ENCODE results near the gene SLC39A9. TPM values are rescaled to one million over a fixed set of nuclear protein-coding genes. Genes with fewer than 3 reads are reported as not detected.

The SLC39A9 gene
- total and polyA plus RNA-seq, 2 of the 13 experiments (the other 11 are each of a cell fraction or from before 2014, with no cell fraction given) = 46.6 to 69.5 TPM

GRCh38 chr14:69471436-69471835, 72.9 kb downstream of the SLC39A9 start:
- intact Hi-C loops (cut with micrococcal nuclease; ENCODE audit: unreplicated experiment) (no loop called here), in situ Hi-C loops (cut with HindIII; ENCODE audit: extremely low pct_ligation_motif_present, low pct_unique_long_range_greater_than_20kb) (no loop called here)
- FAIRE-seq (no peak), ATAC-seq (no peak), DNase-seq (ENCODE audit: low spot score) (no peak)
- CTCF ChIA-PET (ENCODE audit: low intra/inter-chr PET ratio, low total read pairs) = no interaction called here
- Histone ChIP-seq H3K36me3 (replicated peaks in 1 of 2; ENCODE audit: control insufficient read depth in 1 of 2, insufficient read depth in 2 of 2, low read length in 2 of 2) (no peaks in the 10 kb centered on the region), H4K20me1 (ENCODE audit: insufficient read depth, low read length) (no peaks in the 10 kb centered on the region), H3K27ac (ENCODE audit: extremely low read length, insufficient read depth, low read length) (no peak overlapping the region), H3K4me3 (replicated peaks in 1 of 3; ENCODE audit: insufficient read depth in 1 of 3, low read depth in 2 of 3, low read length in 3 of 3) (no peak overlapping the region), H3K27me3 (ENCODE audit: control insufficient read depth in 1 of 2, insufficient read depth in 2 of 2, low read length in 2 of 2) (no peaks in the 10 kb centered on the region), H2AFZ (ENCODE audit: low read length) (no peak overlapping the region), H3K9me3 (ENCODE audit: low read length) (no peaks in the 10 kb centered on the region), H3K4me1 (ENCODE audit: insufficient read depth, low read length) (no peaks in the 10 kb centered on the region), H3K79me2 (ENCODE audit: insufficient read depth, low read length) (no peaks in the 10 kb centered on the region), H3K4me2 (ENCODE audit: low read depth, low read length) (no peak overlapping the region), H3K9ac (ENCODE audit: insufficient read depth, low read depth, low read length) (no peak overlapping the region)
- TF ChIP-seq, protein P1, sequence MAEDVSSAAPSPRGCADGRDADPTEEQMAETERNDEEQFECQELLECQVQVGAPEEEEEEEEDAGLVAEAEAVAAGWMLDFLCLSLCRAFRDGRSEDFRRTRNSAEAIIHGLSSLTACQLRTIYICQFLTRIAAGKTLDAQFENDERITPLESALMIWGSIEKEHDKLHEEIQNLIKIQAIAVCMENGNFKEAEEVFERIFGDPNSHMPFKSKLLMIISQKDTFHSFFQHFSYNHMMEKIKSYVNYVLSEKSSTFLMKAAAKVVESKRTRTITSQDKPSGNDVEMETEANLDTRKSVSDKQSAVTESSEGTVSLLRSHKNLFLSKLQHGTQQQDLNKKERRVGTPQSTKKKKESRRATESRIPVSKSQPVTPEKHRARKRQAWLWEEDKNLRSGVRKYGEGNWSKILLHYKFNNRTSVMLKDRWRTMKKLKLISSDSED (CRISPR knock-in tag; IDR thresholded peaks at IDR 0.05) = no peak
- TF ChIP-seq ZSCAN30 (CRISPR knock-in tag; IDR thresholded peaks at IDR 0.05) (no peak), NRL (CRISPR knock-in tag; IDR thresholded peaks at IDR 0.05; ENCODE audit: borderline replicate concordance) (no peak), SALL1 (CRISPR knock-in tag; IDR thresholded peaks at IDR 0.05) (no peak), SIX4 (CRISPR knock-in tag; IDR thresholded peaks at IDR 0.05) (no peak), KDM6A (CRISPR knock-in tag; IDR thresholded peaks at IDR 0.05; ENCODE audit: low read depth) (no peak), SIN3A (IDR thresholded peaks at IDR 0.05; ENCODE audit: borderline replicate concordance, low read depth, low read length) (no peak), ZNF24 (IDR thresholded peaks at IDR 0.05) (no peak), JUNB (CRISPR knock-in tag; IDR thresholded peaks at IDR 0.05; ENCODE audit: borderline replicate concordance) (no peak), TRAFD1 (CRISPR knock-in tag; IDR thresholded peaks at IDR 0.05; ENCODE audit: borderline replicate concordance) (no peak), ZNF3 (CRISPR knock-in tag; IDR thresholded peaks at IDR 0.05) (no peak), IRX3 (CRISPR knock-in tag; IDR thresholded peaks at IDR 0.05; ENCODE audit: borderline replicate concordance, low read depth) (no peak), FOXP1 (IDR thresholded peaks at IDR 0.05) (no peak), FOXP1 (CRISPR knock-in tag; IDR thresholded peaks at IDR 0.05) (no peak), DNMT3B (CRISPR knock-in tag; conservative IDR thresholded peaks at IDR 0.05) (no peak), NCOA5 (CRISPR knock-in tag; IDR thresholded peaks at IDR 0.05) (no peak), U2AF2 (IDR thresholded peaks at IDR 0.05; ENCODE audit: low read depth, low read length) (no peak)
- TF ChIP-seq, protein P2, sequence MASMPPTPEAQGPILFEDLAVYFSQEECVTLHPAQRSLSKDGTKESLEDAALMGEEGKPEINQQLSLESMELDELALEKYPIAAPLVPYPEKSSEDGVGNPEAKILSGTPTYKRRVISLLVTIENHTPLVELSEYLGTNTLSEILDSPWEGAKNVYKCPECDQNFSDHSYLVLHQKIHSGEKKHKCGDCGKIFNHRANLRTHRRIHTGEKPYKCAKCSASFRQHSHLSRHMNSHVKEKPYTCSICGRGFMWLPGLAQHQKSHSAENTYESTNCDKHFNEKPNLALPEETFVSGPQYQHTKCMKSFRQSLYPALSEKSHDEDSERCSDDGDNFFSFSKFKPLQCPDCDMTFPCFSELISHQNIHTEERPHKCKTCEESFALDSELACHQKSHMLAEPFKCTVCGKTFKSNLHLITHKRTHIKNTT (CRISPR knock-in tag; IDR thresholded peaks at IDR 0.05) = no peak
- TF ChIP-seq, protein P3, sequence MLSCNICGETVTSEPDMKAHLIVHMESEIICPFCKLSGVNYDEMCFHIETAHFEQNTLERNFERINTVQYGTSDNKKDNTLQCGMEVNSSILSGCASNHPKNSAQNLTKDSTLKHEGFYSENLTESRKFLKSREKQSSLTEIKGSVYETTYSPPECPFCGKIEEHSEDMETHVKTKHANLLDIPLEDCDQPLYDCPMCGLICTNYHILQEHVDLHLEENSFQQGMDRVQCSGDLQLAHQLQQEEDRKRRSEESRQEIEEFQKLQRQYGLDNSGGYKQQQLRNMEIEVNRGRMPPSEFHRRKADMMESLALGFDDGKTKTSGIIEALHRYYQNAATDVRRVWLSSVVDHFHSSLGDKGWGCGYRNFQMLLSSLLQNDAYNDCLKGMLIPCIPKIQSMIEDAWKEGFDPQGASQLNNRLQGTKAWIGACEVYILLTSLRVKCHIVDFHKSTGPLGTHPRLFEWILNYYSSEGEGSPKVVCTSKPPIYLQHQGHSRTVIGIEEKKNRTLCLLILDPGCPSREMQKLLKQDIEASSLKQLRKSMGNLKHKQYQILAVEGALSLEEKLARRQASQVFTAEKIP (CRISPR knock-in tag; IDR thresholded peaks at IDR 0.05; ENCODE audit: borderline replicate concordance) = no peak
- TF ChIP-seq, protein P4, sequence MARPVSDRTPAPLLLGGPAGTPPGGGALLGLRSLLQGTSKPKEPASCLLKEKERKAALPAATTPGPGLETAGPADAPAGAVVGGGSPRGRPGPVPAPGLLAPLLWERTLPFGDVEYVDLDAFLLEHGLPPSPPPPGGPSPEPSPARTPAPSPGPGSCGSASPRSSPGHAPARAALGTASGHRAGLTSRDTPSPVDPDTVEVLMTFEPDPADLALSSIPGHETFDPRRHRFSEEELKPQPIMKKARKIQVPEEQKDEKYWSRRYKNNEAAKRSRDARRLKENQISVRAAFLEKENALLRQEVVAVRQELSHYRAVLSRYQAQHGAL (CRISPR knock-in tag; IDR thresholded peaks at IDR 0.05; ENCODE audit: not compliant biosample characterization) = no peak
- no TSS peak for BruUV-seq (replicated peaks)
- POLR2A ChIA-PET = no interaction called here
- 67% methylated on average over 3 of the region's 3 CpGs for WGBS (ENCODE audit: low lambda C conversion rate)

Measured in HepG2 (cell line).